HepG2 (cell line): Measurements from ENCODE around the gene DLX1. TPM values are rescaled to one million over a fixed set of nuclear protein-coding genes. Genes with fewer than 3 reads are reported as not detected.

ENCODE experiments used
- EZH2 ChIP-seq: conservative IDR thresholded peaks from 2 replicates; pipeline ENCODE4 v1.6.1; 2012; ENCODE audit warnings: mild to moderate bottlenecking, low read depth, low read length, moderate library complexity
- FOXO4 ChIP-seq: sonication (generic); formaldehyde crosslinking; conservative IDR thresholded peaks from 2 replicates; pipeline ENCODE4 v1.8.1; 2023; ENCODE audit warnings: missing genetic modification reagents
- FOXP1 ChIP-seq, 2 experiments: fragments of 450-650 bp in 1 of 2; IDR thresholded peaks; 2 replicates each; pipeline ENCODE4 v1.6.1; 2017 to 2018; ENCODE audit warnings: antibody characterized with exemption in 1 of 2
- HNF1A ChIP-seq, 2 experiments: sonication (generic) in 1 of 2; formaldehyde crosslinking in 1 of 2; IDR thresholded peaks; 2 replicates each; pipeline versions ENCODE4 v1.4.0 to v1.6.1; 2016 to 2020; ENCODE audit warnings: borderline replicate concordance in 1 of 2, low read depth in 1 of 2, mild to moderate bottlenecking in 1 of 2, missing genetic modification reagents in 1 of 2
- KAT2B ChIP-seq: fragments of 150-350 bp; IDR thresholded peaks from 2 replicates; pipeline ENCODE4 v1.6.1; 2014; ENCODE audit warnings: low read depth, low read length, borderline replicate concordance
- MAX ChIP-seq: IDR thresholded peaks from 2 replicates; pipeline ENCODE4 v1.6.1; 2012; ENCODE audit warnings: inconsistent platforms
- ONECUT2 ChIP-seq: sonication (generic); formaldehyde crosslinking; IDR thresholded peaks from 2 replicates; pipeline ENCODE4 v1.4.0; 2020; ENCODE audit warnings: missing genetic modification reagents
- PRPF4 ChIP-seq: fragments of 200-400 bp; formaldehyde crosslinking; IDR thresholded peaks from 2 replicates; pipeline ENCODE4 v1.6.1; 2016; ENCODE audit warnings: low read length, low read depth; ENCODE audit not compliant: poor library complexity, severe bottlenecking
- RBM22 ChIP-seq: fragments of 200-400 bp; formaldehyde crosslinking; optimal IDR thresholded peaks from 2 replicates; pipeline ENCODE3; 2017; ENCODE audit warnings: mild to moderate bottlenecking, low read length, moderate library complexity
- SMARCE1 ChIP-seq: fragments of 450-650 bp; IDR thresholded peaks from 2 replicates; pipeline ENCODE4 v1.6.1; 2017; ENCODE audit warnings: borderline replicate concordance
- SNRNP70 ChIP-seq: fragments of 200-400 bp; formaldehyde crosslinking; IDR thresholded peaks from 2 replicates; pipeline ENCODE4 v1.6.1; 2017; ENCODE audit warnings: mild to moderate bottlenecking, low read depth, low read length, moderate library complexity
- TAF15 ChIP-seq: fragments of 200-400 bp; formaldehyde crosslinking; IDR thresholded peaks from one replicate; pipeline ENCODE4 v1.6.1; 2018; ENCODE audit warnings: mild to moderate bottlenecking, low read depth, low read length; ENCODE audit not compliant: poor library complexity, severe bottlenecking
- TCF12 ChIP-seq, 2 experiments: fragments of 450-650 bp in 1 of 2; sonication (generic) in 1 of 2; formaldehyde crosslinking in 1 of 2; IDR thresholded peaks; 2 replicates each; pipeline versions ENCODE4 v1.6.1 to v1.8.0; 2017 to 2022; ENCODE audit warnings: antibody characterized with exemption in 1 of 2, mild to moderate bottlenecking in 1 of 2, missing genetic modification reagents in 1 of 2, moderate library complexity in 1 of 2
- ZFP36 ChIP-seq: fragments of 150-350 bp; IDR thresholded peaks from 2 replicates; pipeline ENCODE4 v1.6.1; 2018; ENCODE audit warnings: borderline replicate concordance, low read length, low read depth; ENCODE audit not compliant: partially characterized antibody
- ZFP36L2 ChIP-seq: sonication (generic); formaldehyde crosslinking; IDR thresholded peaks from 2 replicates; pipeline ENCODE4 v1.4.0; 2020; ENCODE audit warnings: missing genetic modification reagents
- ZNF121 ChIP-seq: sonication (generic); formaldehyde crosslinking; IDR thresholded peaks from 2 replicates; pipeline ENCODE4 v1.5.0; 2020; ENCODE audit warnings: mild to moderate bottlenecking, missing genetic modification reagents
- ZNF260 ChIP-seq: sonication (generic); formaldehyde crosslinking; IDR thresholded peaks from 2 replicates; pipeline ENCODE4 v1.4.0; 2020; ENCODE audit warnings: missing genetic modification reagents, low read depth, mild to moderate bottlenecking, borderline replicate concordance
- ZNF3 ChIP-seq: IDR thresholded peaks from 2 replicates; pipeline ENCODE4 v1.7.0; 2017; ENCODE audit warnings: inconsistent platforms
- polyA plus RNA-seq, 8 experiments: library from polyadenylated mRNA; depleted of rRNA in 3 of 8; stranded (reverse) in 7 of 8; unstranded in 1 of 8; fragments of >200 nt; fragmentation: Illumina TruSeq in 4 of 8; extraction: Trizol in 4 of 8; gene quantifications; 2 replicates each; pipeline versions ENCODE4 v1.2.1 to v1.2.3, GENCODE V29; 2011 to 2016; ENCODE audit warnings: low read depth in 4 of 8, missing spikeins in 1 of 8, mixed read lengths in 1 of 8; ENCODE audit not compliant: insufficient read depth in 1 of 8
- total RNA-seq, 5 experiments: library from RNA; depleted of rRNA; stranded (reverse); fragments of >200 nt; fragmentation: Illumina TruSeq; extraction: Trizol; gene quantifications; 2 replicates each; pipeline ENCODE4 v1.2.3, GENCODE V29; 2016; ENCODE audit warnings: low read depth in 1 of 5

Gene DLX1
- total and polyA plus RNA-seq, 2 of the 13 experiments (the other 11 are each of a cell fraction or from before 2014, with no cell fraction given), result 0.18 to 0.86 TPM

- TF ChIP-seq SNRNP70, result no peak
- no peak for TF ChIP-seq ONECUT2 (CRISPR knock-in tag)
- no peak for TF ChIP-seq SMARCE1
- TF ChIP-seq KAT2B, result no peak
- no peak for TF ChIP-seq ZNF3 (CRISPR knock-in tag)
- TF ChIP-seq TAF15, result no peak
- no peak for TF ChIP-seq PRPF4
- no peak for TF ChIP-seq ZFP36
- TF ChIP-seq ZFP36L2 (CRISPR knock-in tag), result no peak
- TF ChIP-seq EZH2, result no peak
- TF ChIP-seq TCF12 (IDR thresholded peaks at IDR 0.05), result no peak
- TF ChIP-seq TCF12 (CRISPR knock-in tag; IDR thresholded peaks at IDR 0.05), result peak; percentile 72
- TF ChIP-seq FOXP1 (IDR thresholded peaks at IDR 0.05), result no peak
- no peak for TF ChIP-seq FOXP1 (CRISPR knock-in tag; IDR thresholded peaks at IDR 0.05)
- no peak for TF ChIP-seq FOXO4 (CRISPR knock-in tag)
- peak; percentile 74 for TF ChIP-seq ZNF121 (CRISPR knock-in tag)
- TF ChIP-seq HNF1A (IDR thresholded peaks at IDR 0.05; ENCODE audit: low read depth), result no peak
- peak; percentile 70 for TF ChIP-seq HNF1A (CRISPR knock-in tag; IDR thresholded peaks at IDR 0.05; ENCODE audit: borderline replicate concordance)
- TF ChIP-seq MAX, result peak; percentile 68
- no peak for TF ChIP-seq ZNF260 (CRISPR knock-in tag)
- TF ChIP-seq RBM22, result no peak
Observed at GRCh38 chr2:172084645-172085459, 455 bp upstream of the DLX1 start (continued).
